Activated T-helper 1 cell treated with Interleukin-2 at 50 U/mL for 16 hours (primary cell): ENCODE data around the gene ARHGDIA.

Experiments used
- DNase-seq: peaks from one replicate; pipeline ENCODE4 v3.0.0-alpha.2; 2020; ENCODE audit warnings: low read depth

The ARHGDIA gene

DNA sequence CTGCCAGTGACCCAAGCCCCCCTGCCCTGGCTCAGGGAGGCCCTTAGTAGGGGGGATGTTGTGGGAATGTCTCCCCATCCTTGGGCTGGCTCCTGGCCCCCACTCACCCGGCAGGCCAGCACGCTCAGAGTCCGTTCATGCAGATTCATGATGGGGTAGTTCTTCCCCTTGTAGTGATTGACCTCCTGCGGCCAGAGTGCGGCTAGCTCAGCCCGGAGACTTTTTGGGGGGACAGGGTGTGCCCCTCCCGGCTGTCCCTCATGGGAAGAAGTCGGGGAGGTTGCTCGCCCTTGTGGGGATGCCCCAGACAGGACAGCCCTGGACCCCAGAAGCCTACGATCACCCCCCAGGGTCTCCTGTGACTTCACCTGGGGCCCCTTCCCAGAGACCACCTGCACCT, 34.9 kb upstream of the ARHGDIA start:
- no peak for DNase-seq

DNA sequence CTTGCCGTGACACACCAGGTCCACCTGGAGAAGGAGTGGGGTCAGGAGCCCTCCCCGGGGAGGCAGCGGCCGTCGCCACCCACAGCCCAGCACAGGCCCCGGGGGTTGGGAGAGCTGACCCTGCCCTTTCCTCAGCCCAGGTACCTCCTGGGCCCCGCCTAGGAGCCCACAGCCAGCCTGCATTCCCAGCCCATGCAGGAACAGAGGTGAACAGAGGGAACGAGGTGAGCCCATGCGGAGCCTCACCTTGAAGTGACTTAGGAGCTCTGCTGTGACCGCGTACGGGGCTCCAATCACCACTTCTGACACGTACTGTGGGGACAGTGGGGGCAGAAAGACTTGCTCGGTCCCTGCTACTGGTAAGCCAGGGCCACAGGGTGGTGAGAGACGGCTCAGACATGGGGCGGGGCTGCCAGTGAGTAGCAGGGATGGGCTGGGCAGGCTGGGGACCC, 34.3 kb upstream of the ARHGDIA start:
- DNase-seq = no peak

DNA sequence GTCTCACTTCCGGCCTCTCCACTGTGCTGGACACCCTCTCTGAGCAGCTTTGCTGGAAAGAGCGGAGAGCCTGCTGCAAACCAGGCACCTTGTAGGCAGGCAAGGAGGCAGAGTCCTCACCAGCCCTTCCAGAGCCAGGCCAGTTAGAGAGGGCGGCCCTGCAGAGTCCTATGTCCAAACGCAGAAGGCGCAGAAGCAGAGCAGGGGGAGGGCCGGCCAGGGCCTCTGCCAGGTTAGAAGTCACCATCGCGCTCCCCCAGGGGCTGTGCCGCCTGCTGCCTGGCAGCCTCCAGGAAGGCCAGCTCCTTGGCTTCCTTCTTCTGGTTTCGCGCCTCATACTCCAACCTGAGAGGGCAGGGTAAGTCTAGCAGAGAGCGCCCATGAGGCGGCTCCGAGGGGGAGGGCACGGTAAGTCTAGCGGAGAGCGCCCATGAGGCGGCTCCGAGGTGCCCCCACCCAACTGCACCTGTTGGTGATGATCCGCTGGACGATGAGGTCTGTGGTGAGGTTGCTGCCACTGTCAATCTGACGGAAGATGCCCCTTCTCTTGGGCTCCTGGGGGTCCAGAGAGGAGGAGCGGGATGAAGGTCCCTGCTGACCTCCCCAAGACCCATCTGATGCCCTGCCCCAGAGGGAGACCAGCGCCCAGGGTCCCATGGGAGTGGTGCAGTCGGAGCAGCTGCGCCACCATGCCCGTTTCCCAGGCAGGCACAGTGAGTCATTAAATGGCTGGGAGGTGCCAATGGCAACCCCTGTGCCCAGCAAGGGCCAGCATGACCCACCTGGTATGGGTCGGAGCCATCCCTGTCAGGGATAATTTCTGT, 33.7 kb upstream of the ARHGDIA start:
- no peak for DNase-seq

DNA sequence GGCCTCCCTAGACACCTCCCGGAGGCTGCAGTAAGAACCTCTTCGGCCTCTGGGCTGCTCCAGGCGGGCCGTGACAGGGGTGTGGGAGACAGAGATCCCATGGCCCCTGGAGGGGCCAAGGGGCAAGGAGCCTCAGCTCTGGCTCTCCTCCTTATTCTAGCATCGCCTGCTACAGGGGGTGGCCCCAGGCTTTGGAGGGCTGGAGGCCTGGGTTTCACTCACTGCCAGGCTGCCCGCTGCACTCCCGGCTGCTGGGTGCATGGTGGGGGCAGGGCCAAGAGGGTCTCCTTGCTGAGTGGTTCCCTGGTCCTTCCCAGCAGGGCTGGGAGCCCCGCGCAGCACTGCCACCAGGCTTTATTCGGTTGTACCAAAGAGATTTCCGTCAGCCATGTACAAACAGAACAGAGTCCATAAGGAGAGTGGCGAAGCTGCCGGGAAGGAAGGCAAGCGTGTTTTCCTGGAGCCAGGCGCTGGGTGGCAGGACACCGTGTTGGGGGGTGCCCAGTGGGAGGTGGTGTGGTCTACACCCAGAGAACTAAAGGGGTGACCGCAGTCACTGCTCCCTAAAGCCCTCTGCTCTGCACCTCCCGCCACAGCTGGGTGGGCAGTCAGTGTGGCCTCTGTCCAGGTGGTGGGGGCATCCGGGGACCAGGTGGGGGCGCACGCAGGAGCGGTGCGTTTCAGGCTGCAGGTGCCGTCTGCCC, 32.9 kb upstream of the ARHGDIA start:
- DNase-seq = no peak

DNA sequence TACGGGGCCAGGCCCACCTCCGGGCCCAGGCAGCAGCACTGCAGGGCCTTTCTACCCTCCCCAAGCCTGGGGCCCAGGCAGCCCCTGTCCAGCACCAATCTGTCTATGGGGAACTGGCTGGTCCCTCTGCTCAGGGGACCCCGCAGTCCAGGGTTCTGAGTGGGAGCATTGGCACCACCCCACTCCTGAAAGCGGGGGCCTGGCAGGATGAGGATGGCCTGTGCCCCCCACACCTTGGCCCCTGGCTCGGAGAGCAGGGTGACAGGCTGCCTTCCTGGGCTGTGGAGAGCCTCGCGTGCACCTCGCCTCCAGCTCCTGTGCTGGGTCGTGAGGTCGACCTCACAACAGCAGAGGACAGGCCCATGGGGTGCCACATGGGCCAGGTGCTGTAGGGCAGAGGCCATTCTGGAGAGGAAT, 32.3 kb upstream of the ARHGDIA start:
- DNase-seq = no peak

DNA sequence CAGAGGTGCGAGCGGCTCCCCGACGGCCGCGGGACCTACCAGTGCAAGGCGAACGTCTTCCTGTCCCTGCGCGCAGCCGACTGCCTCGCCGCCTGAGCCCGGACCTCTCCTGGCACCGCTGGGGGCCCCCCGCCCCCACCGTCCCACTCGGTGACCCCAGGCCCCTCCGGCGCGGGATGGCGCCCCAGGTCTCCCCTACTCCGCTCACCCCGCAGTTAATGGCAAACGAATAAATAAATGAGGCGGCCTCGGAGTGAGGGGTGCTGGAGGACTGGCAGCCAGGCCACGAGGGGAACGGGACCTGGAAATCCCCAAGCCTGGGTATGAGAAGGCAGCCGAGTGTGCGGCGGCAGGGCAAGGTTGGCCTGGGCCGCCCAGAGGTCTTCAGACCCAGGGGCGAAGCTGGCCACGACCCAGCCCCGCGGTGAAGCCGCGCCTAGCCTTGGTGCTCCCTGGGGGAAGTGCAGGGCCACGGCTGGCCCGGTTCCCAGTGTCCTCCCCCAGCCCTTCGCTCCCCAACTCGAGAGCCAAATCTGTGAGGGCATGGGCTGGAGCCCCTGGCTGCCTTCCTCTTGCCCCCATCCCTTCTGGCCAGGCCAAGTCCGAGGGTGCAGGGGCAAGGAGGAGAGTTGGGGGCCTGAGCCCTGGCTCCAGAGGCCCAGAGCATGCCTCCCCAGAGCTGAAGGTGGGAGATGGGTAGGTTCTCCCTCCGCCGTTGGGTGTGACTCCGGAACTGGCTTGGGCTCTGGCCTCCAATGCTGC, 31.7 kb upstream of the ARHGDIA start:
- no peak for DNase-seq

DNA sequence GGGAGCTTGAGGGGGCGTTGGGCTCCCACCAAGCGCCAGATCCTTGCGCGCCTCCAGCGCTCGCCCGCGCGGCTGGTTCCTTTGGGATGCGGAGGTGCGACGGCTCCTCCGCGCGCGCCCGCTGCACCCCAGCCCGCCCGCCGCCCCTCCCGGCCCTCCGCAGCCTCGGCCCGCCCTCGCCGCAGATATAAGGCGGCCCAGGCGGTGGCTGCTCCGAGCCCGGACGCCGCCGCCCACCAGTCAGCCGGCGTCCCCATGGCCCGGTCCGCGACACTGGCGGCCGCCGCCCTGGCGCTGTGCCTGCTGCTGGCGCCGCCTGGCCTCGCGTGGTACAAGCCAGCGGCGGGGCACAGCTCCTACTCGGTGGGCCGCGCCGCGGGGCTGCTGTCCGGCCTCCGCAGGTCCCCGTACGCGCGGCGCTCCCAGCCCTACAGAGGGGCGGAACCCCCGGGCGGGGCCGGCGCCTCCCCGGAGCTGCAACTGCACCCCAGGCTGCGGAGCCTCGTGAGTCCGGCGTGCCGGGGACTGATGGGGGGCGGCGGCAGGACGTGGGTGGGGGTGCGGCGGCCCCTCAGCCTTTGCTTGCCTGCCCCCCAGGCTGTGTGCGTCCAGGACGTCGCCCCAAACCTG, 31.0 kb upstream of the ARHGDIA start, which contains the start of gene NPB:
TSS of gene NPB (plus strand) at position 216 of the 630 bp plus-strand sequence. CDS start at position 256, 40 bp downstream.
- no peak for DNase-seq

DNA sequence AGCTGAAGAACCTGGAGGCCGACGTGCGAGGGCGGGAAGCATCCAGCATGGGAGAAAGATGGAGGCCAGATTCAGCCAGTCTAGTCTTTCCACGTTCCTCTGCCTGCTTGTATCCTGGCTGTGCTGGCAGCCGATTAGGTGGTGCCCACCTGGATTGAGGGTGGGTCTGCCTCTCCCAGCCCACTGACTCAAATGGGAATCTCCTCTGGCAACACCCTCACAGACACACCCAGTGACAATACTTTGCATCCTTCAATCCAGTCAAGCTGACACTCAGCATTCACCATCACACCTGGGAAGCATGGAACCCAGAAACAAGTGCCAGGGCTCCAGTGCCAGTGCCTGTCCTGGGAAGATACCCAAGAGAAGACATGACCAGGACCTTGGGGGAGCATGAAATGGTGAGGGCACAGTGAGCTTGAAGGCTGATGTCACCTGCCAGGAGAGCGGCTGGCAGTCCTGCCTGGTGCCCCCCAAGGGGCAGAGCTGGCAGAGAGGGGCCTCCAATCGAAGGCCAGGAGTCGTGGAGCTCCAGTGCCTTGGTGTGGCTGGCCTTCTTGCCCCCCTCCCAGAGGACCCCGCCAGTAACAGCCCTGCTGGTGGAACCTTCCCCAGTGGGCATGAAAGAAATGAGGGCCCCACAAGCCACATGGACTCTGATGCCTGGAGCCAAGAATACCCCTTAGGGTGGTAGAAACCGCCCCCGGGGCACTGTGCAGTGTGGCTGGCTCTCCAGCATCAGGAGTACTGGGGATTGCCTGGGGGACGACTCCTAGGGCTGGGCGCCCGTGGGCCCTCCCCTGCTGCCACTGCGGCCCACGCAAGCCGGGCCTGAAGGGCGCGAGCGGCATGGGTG, 30.3 kb upstream of the ARHGDIA start:
- no peak for DNase-seq

DNA sequence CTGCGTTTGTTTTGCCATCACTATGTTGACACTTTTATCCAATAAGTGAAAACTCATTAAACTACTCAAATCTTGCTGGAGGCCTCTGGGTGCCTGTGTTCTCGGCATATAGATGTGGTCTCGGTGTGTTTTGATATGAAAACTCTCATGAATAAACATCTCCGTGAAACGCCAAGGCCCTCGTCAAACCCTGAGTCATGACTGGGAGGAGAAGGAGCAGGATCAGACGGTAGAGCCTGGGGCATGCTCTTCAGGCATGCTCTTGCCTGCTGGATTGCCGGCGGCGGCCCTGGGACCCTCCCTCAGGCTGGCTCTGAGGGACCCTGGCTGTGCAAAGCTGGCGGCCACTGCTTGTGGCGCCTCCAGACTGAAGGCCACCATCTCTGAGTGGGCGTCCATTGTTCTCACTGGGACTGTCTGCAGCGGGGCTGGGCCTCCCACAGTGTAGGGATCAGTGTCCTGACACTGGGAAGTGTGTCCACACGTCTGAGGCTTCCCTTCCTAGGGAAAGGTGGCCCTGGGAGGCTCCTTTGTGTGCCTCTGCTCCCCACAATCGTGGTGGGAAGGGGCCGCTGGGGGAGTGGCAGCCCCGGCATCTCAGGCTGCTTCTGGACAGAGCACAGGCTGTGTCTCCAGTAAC, 29.2 kb upstream of the ARHGDIA start:
- DNase-seq = no peak

DNA sequence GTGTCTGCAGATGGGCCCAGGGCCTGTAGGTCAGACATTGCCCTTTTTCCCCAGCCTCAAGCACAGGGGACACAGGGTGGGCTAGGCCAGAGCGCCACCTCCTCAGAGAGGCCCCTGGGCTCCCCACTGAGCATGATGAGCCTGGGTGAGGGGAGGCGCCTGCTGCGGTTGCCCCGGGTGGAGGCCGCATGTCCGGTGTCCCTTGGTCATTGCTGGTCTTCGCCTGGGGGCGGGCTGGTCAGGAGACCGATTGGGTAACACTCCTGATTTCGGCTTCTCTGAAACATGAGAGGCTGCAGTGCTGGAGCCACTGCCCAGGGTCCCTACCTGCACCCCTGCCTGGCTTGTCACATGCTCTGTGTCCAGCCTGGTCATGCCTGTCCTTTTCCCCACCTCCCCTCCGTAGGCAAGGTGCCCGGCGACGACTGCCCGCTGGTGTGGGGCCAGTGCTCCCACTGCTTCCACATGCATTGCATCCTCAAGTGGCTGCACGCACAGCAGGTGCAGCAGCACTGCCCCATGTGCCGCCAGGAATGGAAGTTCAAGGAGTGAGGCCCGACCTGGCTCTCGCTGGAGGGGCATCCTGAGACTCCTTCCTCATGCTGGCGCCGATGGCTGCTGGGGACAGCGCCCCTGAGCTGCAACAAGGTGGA, 28.5 kb upstream of the ARHGDIA start:
- no peak for DNase-seq

DNA sequence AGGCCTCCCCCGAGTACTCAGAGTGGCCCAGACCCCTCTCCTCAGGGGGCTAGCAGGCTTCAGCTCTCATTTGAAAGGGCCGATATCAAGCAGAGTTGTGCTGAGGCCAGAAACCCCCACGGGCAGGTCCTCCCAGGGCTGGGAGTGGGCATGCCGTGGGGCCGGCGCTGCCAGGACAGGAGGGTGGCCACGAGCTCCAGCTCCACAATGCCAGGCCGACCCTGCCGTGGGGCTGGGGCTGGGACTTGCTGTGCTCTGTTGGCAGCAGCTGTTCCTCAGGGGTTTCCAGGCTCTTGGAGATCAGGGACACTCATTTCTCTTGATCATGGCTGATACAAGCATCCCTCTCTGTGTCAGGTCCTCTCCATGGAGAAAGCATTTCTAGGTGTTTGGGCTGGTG, 27.7 kb upstream of the ARHGDIA start:
- no peak for DNase-seq

DNA sequence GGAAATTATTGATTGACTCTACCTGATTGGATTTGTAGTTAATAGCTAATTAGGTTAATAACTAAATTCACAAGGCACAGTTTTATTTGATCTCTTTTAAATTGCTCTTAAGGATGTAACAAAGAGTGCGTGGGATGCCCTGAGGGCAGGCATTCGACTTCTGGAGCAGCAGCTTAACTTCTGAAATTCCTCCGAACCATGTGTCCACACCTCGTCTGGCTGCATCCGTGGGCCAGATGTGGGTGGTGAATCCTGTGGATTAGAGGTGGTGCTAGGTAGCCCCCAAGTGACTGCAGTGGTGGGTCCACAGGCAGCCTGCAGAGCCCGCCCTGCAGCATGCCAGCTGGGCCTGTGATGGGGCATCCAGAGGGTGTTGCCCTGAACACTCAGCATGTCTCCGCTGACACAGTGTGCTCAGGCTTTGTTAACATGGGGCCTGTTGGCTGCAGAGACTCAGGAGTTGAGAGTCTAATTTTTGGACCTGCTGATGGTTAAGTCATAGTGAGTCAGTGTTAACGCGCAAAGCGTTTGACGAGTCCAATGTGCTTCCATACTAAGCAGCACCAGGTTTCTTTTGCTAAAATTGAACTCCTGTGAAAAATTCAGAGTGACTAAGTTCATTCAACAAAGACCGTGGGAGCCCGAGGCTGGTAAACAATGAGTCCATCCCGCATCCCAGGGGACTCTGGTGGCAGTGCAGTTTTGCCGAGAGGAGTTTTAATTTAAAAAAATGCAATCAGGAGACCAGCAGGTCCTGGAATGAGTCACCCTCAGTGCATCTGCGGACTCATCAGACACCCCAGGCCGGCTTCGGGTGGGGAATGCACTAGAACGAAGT, 27.1 kb upstream of the ARHGDIA start:
- no peak for DNase-seq

DNA sequence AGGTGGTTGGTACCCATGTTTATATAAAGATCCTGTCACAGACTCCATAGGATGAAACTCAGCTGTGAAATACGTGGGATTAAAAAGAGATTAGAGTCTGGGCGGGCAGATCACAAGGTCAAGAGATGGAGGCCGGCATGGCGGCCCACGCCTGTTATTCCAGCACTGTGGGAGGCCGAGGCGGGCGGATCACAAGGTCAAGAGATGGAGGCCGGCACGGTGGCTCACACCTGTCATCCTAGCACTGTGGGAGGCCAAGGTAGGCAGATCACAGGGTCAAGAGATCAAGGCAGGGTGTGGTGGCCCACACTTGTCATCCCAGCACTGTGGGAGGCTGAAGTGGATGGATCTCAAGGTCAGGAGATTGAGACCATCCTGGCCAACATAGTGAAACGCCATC, 24.3 kb upstream of the ARHGDIA start:
- no peak for DNase-seq

DNA sequence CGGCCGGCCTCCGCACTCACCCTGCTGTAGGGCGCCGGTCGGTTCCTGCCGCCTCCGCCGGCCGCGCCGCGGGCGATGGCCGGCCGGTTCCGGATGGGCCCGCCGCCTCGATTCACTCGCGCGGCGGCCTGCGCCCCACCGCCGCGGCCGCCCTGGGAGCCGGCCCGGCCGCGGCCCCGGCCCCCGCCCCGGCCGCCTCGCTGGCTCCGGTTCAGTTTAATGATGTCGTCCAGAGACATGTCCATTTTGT, 20.1 kb upstream of the ARHGDIA start:
- DNase-seq = no peak

DNA sequence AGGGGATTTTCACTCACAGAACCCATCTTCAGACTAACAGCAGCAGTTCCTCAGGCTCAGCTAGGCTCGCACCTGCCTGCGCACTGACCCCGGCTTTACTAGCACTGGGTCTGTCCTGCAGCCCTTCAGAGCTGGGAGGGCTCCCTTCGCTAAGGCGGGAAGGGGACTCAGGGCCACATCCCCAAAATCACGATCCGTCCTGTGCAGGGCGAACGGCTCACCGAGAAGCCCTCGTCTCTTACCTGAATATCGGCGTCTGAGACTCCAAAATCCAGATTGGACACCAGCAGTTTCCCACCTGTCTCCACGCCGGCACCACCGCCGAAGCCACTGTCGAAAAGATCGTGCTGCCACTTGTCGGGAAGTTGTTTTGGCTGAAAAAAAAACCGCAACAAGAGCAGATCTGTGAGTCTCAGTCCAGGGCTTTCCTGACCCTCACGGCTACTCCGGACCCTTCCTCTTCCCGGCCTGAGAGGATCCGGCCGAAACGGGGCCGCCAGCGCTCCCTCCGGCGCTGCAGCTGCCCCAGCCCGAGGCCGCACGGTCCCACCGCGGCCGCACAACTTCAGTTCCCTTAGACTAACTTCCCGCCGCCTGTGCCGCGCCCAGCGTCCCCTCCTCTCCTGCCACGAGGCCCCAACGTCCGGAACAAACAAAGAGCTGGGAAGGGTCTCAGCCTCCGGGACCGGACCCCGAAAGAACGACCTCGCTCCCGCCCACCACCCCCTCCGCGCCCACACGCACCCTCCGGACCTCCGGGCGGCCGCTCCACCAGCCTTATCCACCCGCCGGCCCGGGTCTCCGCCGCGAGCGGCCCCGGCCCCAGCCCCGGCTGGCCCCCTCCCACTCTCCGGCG, 19.5 kb upstream of the ARHGDIA start:
- no peak for DNase-seq

DNA sequence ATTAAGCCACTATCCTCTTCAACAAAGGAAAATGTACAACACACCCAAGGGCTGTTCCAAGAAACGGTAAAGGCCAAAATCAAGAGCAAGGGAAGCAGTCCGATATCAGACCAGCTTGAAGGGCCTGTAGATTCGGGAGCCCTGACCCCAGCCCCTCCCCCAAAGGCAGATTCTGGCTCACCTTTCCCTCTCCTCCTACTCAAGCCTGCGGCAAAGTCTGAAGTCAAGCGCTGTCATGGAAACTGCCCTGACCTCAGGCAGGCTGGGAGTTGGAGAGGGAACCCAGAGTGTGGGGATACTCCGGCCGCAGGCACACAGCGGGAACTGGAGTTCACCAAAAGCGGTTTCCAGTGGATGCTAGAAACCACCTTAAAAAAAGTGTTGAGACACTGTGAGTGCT, 18.5 kb upstream of the ARHGDIA start:
- DNase-seq = no peak

DNA sequence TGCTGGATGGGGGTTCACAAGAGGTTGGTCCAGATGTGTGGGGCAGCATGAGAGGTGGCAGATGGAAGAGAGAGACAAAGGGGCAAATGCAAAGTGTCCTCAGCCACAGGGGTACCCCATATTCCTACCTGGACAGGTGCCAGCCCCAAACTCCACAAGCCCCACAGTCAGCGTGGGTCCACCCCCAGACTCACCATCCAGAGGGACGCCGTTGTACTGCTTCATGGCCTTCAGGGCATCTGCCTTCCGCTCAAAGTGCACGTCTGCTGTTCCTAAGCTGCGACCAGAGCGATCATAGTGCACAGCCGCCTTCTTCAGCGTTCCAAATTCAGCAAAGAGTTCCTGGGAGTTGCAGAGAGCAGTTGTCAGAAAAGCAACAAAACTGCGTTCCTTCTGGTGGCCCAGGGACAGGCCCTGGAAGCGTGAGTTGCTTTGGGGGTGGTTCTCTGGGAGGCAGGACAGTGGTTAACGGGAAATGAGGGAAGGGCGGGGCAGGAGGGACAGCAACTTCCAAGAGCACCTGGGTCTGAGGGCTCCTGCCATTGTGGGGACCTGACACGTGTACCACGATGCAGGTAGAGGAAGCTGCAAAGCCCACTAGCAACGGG, 18.0 kb upstream of the ARHGDIA start:
- DNase-seq = no peak
